Thyroid gland (tissue), 4 donors: Measurements from ENCODE around the gene EFNA1. TPM values are rescaled to one million over a fixed set of nuclear protein-coding genes. Genes with fewer than 3 reads are reported as not detected.
A peak's percentile ranks its signal among the peaks of the same experiment; 100 is the strongest.

Experiments used
- DNase-seq, 2 donors: peaks; one replicate each; pipeline ENCODE4 v3.0.0-alpha.2; 2019
- H3K27ac ChIP-seq, 3 donors: fragments of 200-600 bp; sonication (generic); 1 replicate in 2 of 3; 2 replicates in 1 of 3; pipeline ENCODE4 v1.5.1; 2016 to 2019; ENCODE audit warnings: mild to moderate bottlenecking in 1 of 3, moderate library complexity in 1 of 3
- H3K27me3 ChIP-seq: fragments of 200-600 bp; sonication (generic); one replicate; pipeline ENCODE4 v1.5.1; 2019
- H3K36me3 ChIP-seq, 2 donors: fragments of 200-600 bp; sonication (generic); one replicate each; pipeline ENCODE4 v1.5.1; 2016 to 2019
- H3K4me1 ChIP-seq, 2 donors: fragments of 200-600 bp; sonication (generic); one replicate each; pipeline ENCODE4 v1.5.1; 2017 to 2019
- H3K4me3 ChIP-seq, 3 donors: fragments of 200-600 bp; sonication (generic); replicated peaks in 1 of 3; 1 replicate in 2 of 3; 2 replicates in 1 of 3; pipeline ENCODE4 v1.5.1; 2016; ENCODE audit warnings: mild to moderate bottlenecking in 1 of 3
- H3K9me3 ChIP-seq: fragments of 200-600 bp; sonication (generic); one replicate; pipeline ENCODE4 v1.5.1; 2017
- POLR2A ChIP-seq, 2 donors: fragments of 450-650 bp; IDR thresholded peaks; one replicate each; pipeline ENCODE4 v1.6.1; 2017; ENCODE audit warnings: antibody characterized with exemption in 2 of 2, mild to moderate bottlenecking in 2 of 2, moderate library complexity in 1 of 2
- WGBS, 2 donors: methylation state at CpG; one replicate each; pipeline ENCODE4 v1.1.5; 2017; 5-methylcytosine and 5-hydroxymethylcytosine counted together
- intact Hi-C: fragments of 100-400 bp; cut with DNase I; formaldehyde crosslinking; loops from one replicate; pipeline ENCODE4 v1.15.1; 2023
- total RNA-seq, 4 donors: library from RNA; depleted of rRNA; stranded (reverse); fragments of >200 nt; gene quantifications; one replicate each; pipeline ENCODE4 v1.2.3, GENCODE V29; 2016
- TF ChIP-seq, protein P1 (sequence below), 6 experiments: fragments of 200-600 bp in 3 of 6; fragments of 450-650 bp in 3 of 6; sonication (generic) in 3 of 6; IDR thresholded peaks; one replicate each; pipeline ENCODE4 v1.5.1; 2016 to 2019; ENCODE audit warnings: antibody characterized with exemption in 6 of 6, mild to moderate bottlenecking in 2 of 6, inconsistent platforms in 1 of 6, moderate library complexity in 1 of 6

The EFNA1 gene
- total RNA-seq, 4 donors from 2014 or later, result 56.1 to 129 (median 83.1) TPM

GRCh38 chr1:155080312-155081228 is 47.1 kb upstream of the EFNA1 start:
- no peaks in the 10 kb centered on the region for H3K36me3 ChIP-seq
- no peak overlapping the region for H3K27ac ChIP-seq
- intact Hi-C loops, result loop anchor here (5.0 kb wide), 1 partner anchor 33 kb away; no protein-coding TSS in a partner anchor
- H3K4me1 ChIP-seq, result peaks cover 42 to 55% of the 10 kb centered on the region in 2 donors
- H3K4me3 ChIP-seq, result peak overlapping the region in 1 of 3 donors; percentile 18
- TF ChIP-seq, protein P1, sequence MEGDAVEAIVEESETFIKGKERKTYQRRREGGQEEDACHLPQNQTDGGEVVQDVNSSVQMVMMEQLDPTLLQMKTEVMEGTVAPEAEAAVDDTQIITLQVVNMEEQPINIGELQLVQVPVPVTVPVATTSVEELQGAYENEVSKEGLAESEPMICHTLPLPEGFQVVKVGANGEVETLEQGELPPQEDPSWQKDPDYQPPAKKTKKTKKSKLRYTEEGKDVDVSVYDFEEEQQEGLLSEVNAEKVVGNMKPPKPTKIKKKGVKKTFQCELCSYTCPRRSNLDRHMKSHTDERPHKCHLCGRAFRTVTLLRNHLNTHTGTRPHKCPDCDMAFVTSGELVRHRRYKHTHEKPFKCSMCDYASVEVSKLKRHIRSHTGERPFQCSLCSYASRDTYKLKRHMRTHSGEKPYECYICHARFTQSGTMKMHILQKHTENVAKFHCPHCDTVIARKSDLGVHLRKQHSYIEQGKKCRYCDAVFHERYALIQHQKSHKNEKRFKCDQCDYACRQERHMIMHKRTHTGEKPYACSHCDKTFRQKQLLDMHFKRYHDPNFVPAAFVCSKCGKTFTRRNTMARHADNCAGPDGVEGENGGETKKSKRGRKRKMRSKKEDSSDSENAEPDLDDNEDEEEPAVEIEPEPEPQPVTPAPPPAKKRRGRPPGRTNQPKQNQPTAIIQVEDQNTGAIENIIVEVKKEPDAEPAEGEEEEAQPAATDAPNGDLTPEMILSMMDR (IDR thresholded peaks at IDR 0.05), result no peak
- no peak for TF ChIP-seq POLR2A (IDR thresholded peaks at IDR 0.05)
- H3K9me3 ChIP-seq, result no peaks in the 10 kb centered on the region
- WGBS, 2 donors, result 0 to 2% methylated on average over 15 to 25 of the region's 71 CpGs
- peaks cover 42% of the 10 kb centered on the region for H3K27me3 ChIP-seq
- DNase-seq, result no peak

DNA sequence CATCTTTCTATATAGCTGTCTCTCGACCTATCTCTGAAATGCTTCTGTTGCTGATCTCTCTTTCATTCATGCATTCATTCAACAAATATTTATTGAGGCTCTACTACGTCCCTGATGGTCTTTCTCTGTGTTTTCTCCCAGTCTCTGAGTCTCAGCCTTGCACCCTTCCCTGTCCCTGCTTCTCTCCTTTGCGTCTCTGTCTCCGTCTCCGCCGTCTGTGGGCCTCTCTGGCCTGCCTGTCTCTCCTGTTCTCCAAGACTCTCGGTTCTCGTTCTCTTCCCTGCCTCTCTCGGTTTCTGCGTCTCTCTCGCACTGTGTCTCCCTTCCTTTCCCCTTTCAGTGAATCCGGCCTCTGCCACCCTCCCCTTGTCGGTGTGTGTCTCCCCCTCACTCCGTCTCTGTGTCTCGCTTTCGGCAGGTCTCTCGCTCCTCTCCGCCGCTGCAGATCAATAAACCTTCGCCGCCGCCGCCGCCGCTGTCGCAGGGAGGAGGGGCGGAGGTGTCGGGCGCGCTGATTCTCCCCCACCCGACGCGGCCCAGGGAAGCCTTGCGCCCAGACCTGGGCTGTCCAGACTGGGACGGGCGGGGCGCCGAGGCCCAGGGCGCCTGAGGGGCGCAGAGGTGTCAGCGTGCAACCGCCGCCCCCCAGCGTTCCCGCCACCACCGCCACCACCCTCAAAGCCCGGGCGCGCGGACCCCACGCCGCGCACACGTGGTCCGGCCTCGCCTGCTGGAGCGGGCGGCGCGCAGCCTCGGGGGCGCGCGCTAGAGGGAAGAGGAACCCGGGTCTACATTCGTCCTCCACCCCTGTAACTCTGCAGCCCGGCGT is 46.0 kb upstream of the EFNA1 start:
- H3K4me1 ChIP-seq, result peaks cover 50 to 66% of the 10 kb centered on the region in 2 donors
- TF ChIP-seq, protein P1 (IDR thresholded peaks at IDR 0.05), result no peak
- no peak for TF ChIP-seq POLR2A (IDR thresholded peaks at IDR 0.05)
- WGBS, 2 donors, result 5 to 10% methylated on average over 23 to 33 of the region's 68 CpGs
- intact Hi-C loops, result loop anchor here (5.0 kb wide), 1 partner anchor 34 kb away; no protein-coding TSS in a partner anchor
- no peaks in the 10 kb centered on the region for H3K9me3 ChIP-seq
- no peak for DNase-seq
- peaks cover 42% of the 10 kb centered on the region for H3K27me3 ChIP-seq
- no peak overlapping the region for H3K27ac ChIP-seq
- H3K4me3 ChIP-seq, result peak overlapping the region in 1 of 3 donors; percentile 7
- no peaks in the 10 kb centered on the region for H3K36me3 ChIP-seq

DNA sequence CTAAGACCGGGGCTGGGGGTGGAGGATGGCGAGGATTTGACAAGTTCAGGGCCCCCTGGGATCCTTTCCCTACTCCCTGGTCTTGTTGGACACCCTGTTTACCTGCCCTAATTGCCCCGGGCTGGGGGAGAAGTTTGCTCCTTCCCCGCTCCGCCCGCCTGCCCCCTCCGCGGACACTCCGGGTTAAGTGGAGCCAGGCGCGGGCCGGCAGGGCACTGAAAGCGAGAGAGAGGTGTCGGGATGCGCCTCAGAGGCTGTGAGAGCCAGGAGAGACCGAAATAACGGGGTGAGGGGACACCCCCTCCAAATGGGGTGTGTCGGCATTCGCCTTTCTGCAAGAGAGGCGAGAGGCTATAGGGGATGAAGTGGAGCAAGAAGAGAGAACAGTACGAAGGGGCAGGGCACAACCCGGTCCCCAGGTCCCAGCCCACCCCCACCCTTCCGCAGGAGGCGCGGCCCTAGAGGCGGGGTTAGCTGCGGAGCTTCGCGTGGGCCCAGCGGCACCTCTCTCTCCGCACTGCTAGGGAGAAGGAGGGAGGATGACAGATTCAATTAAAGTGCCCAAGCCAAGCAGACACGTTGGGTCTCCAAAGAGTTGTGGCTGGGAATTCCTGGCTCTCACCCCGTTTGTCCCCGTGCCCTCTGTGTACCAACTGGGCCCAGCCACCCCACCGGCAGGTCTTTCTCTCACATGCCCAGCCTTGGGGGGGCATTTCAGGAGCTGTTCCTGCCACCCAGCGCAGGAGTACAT is 45.2 kb upstream of the EFNA1 start:
- peak overlapping the region in 1 of 3 donors; percentile 7 for H3K4me3 ChIP-seq
- no peak for TF ChIP-seq POLR2A (IDR thresholded peaks at IDR 0.05)
- TF ChIP-seq, protein P1 (IDR thresholded peaks at IDR 0.05), result no peak
- H3K27me3 ChIP-seq, result peaks cover 42% of the 10 kb centered on the region
- WGBS, 2 donors, result 2 to 3% methylated on average over 34 to 36 of the region's 36 CpGs
- H3K9me3 ChIP-seq, result no peaks in the 10 kb centered on the region
- DNase-seq, result no peak
- intact Hi-C loops, result loop anchor here (5.0 kb wide), 1 partner anchor 35 kb away; no protein-coding TSS in a partner anchor
- peaks cover 50 to 74% of the 10 kb centered on the region in 2 donors for H3K4me1 ChIP-seq
- no peaks in the 10 kb centered on the region for H3K36me3 ChIP-seq
- H3K27ac ChIP-seq, result no peak overlapping the region

DNA sequence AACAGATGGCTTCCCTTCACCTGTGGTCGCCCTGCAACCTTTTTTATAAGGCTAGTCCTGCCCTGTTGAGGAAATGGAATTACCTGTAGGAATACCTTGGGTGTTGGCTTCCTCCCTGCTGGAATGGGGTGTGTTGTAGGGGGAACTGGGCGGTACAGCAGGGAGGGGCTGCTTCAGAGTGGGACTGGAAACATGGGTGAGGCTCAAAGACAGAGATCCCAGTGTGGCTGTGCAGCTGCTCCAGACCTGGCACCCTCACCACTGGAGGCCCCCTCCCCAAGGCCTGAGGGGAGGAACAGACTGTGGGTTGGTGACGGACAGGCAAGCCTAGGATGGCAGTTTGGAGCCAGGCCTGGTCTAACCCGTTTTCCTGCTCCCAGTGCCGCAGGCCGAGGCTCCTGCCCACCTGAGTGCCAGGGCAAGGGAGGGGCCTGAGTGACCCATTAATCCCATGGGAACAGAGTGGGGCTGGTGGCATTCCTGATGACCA is 44.6 kb upstream of the EFNA1 start:
- no peak overlapping the region for H3K27ac ChIP-seq
- peaks cover 50 to 75% of the 10 kb centered on the region in 2 donors for H3K4me1 ChIP-seq
- intact Hi-C loops, result loop anchor here (5.0 kb wide), 1 partner anchor 36 kb away; no protein-coding TSS in a partner anchor
- peaks cover 42% of the 10 kb centered on the region for H3K27me3 ChIP-seq
- H3K9me3 ChIP-seq, result no peaks in the 10 kb centered on the region
- H3K4me3 ChIP-seq, result no peak overlapping the region
- H3K36me3 ChIP-seq, result no peaks in the 10 kb centered on the region
- TF ChIP-seq POLR2A (IDR thresholded peaks at IDR 0.05), result no peak
- WGBS, 2 donors, result 66% methylated on average over 3 to 6 of the region's 6 CpGs
- DNase-seq, result no peak
